Activated CD4-positive, alpha-beta T cell treated with anti-CD3 and anti-CD28 coated beads, Interleukin-2, Interleukin-4, amounts not matched to agents 100 ng/mL and 50 ng/mL, durations not matched to agents 16 hours and 8 hours (primary cell): ENCODE results near the gene PLXNA3.
A peak's percentile ranks its signal among the peaks of the same experiment; 100 is the strongest.

Source experiments
- DNase-seq: peaks from one replicate; pipeline ENCODE4 v3.0.0-alpha.2; 2020; ENCODE audit warnings: low spot score

The PLXNA3 gene

GRCh38 chrX:154458954-154459778 is 1.1 kb downstream of the PLXNA3 start:
- DNase-seq = peak; percentile 9

- no peak for DNase-seq
Observed at GRCh38 chrX:154459832-154460231, 1.8 kb downstream of the PLXNA3 start.

GRCh38 chrX:154460326-154460725 is 2.2 kb downstream of the PLXNA3 start:
- no peak for DNase-seq

- DNase-seq = no peak
Observed at GRCh38 chrX:154462396-154462795, 4.3 kb downstream of the PLXNA3 start.

- no peak for DNase-seq
Observed at GRCh38 chrX:154463611-154464220, 5.6 kb downstream of the PLXNA3 start.

- no peak for DNase-seq
Observed at GRCh38 chrX:154464806-154465365, 6.8 kb downstream of the PLXNA3 start.

- no peak for DNase-seq
Observed at GRCh38 chrX:154465601-154466000, 7.5 kb downstream of the PLXNA3 start.

GRCh38 chrX:154466036-154466435 is 8.0 kb downstream of the PLXNA3 start:
- DNase-seq = no peak

GRCh38 chrX:154466907-154467306 is 8.8 kb downstream of the PLXNA3 start:
- DNase-seq = no peak

- no peak for DNase-seq
Observed at GRCh38 chrX:154467556-154467955, 9.5 kb downstream of the PLXNA3 start.

GRCh38 chrX:154468217-154468616 is 10.1 kb downstream of the PLXNA3 start:
- DNase-seq = no peak

- no peak for DNase-seq
Observed at GRCh38 chrX:154469114-154469513, 11.0 kb downstream of the PLXNA3 start.

- no peak for DNase-seq
Observed at GRCh38 chrX:154469880-154470279, 11.8 kb downstream of the PLXNA3 start.

GRCh38 chrX:154470434-154470833 is 12.4 kb downstream of the PLXNA3 start:
- DNase-seq = no peak

- no peak for DNase-seq
Observed at GRCh38 chrX:154470914-154471568, 13.0 kb downstream of the PLXNA3 start.

GRCh38 chrX:154471839-154472684 is 14.0 kb downstream of the PLXNA3 start:
- DNase-seq = no peak

- no peak for DNase-seq
Observed at GRCh38 chrX:154472685-154473632, 14.9 kb downstream of the PLXNA3 start.

GRCh38 chrX:154473683-154474082 is 15.6 kb downstream of the PLXNA3 start:
- no peak for DNase-seq

GRCh38 chrX:154476821-154477220 is 18.7 kb downstream of the PLXNA3 start:
- DNase-seq = no peak

- no peak for DNase-seq
Observed at GRCh38 chrX:154477891-154478477, 19.9 kb downstream of the PLXNA3 start.
